Activated T-helper 1 cell treated with anti-CD3 and anti-CD28 coated beads, Interleukin-12 subunit alpha, Interleukin-12 subunit beta, Interleukin-2, Interleukin-4 antibody, amounts not matched to agents 30 ng/mL and 10 ng/mL and 1 ng/mL, durations not matched to agents 14 hours and 24 hours and 36 hours (primary cell): ENCODE results near the gene ZSWIM5. TPM values are rescaled to one million over a fixed set of nuclear protein-coding genes. Genes with fewer than 3 reads are reported as not detected.
"Not testable (repeated sequence)": the region's sequence is repeated elsewhere in the genome, so short reads cannot be mapped to it uniquely, and the experiment has no call there.

ENCODE experiments used
- DNase-seq: peaks from one replicate; pipeline ENCODE4 v3.0.0; 2021; ENCODE audit warnings: low spot score
- H3K27ac Mint-ChIP-seq: one replicate; pipeline ENCODE4 v1.8.0; 2021; ENCODE audit warnings: mild to moderate bottlenecking, mixed read lengths
- H3K27me3 Mint-ChIP-seq: one replicate; pipeline ENCODE4 v1.8.0; 2022; ENCODE audit warnings: mild to moderate bottlenecking, moderate library complexity, mixed read lengths; ENCODE audit not compliant: insufficient read depth
- H3K36me3 Mint-ChIP-seq: one replicate; pipeline ENCODE4 v1.8.0; 2021; ENCODE audit warnings: low read depth, mixed read lengths
- H3K4me1 Mint-ChIP-seq: one replicate; pipeline ENCODE4 v1.8.0; 2021; ENCODE audit warnings: low read depth, mixed read lengths
- H3K4me3 Mint-ChIP-seq: one replicate; pipeline ENCODE4 v1.8.0; 2021; ENCODE audit warnings: mild to moderate bottlenecking, moderate library complexity, mixed read lengths
- H3K9me3 Mint-ChIP-seq: one replicate; pipeline ENCODE4 v1.8.0; 2021; ENCODE audit warnings: mixed read lengths
- intact Hi-C: fragments of 100-400 bp; cut with micrococcal nuclease; formaldehyde crosslinking; loops from one replicate; pipeline ENCODE4 v1.15.1; 2024
- total RNA-seq: library from RNA; stranded (reverse); gene quantifications from 2 replicates; pipeline ENCODE4 v1.2.3, GENCODE V29; 2022

Gene ZSWIM5
- total RNA-seq, 1 donor from 2014 or later = 0.10 TPM

DNA sequence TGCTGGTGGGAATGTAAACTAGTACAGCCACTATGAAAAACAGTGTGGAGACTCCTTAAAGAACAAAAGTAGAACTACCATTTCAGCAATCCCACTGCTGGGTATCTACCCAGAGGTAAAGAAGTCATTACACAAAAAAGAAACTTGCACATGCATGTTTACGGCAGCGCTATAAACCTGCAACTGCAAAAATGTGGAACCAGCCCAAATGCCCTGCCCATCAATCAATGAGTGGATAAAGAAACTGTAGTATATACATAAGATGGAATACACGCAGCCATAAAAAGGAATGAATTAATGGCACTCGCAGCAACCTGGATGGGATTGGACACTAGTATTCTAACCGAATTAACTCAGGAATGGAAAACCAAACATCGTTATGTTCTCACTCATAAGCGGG, 51.0 kb downstream of the ZSWIM5 start:
- peaks cover 3% of the 10 kb centered on the region for H3K27me3 Mint-ChIP-seq
- intact Hi-C loops = no loop called here
- H3K36me3 Mint-ChIP-seq = no peaks in the 10 kb centered on the region
- no peaks in the 10 kb centered on the region for H3K4me1 Mint-ChIP-seq
- DNase-seq = no peak
- H3K27ac Mint-ChIP-seq = no peak overlapping the region
- no peaks in the 10 kb centered on the region for H3K9me3 Mint-ChIP-seq
- H3K4me3 Mint-ChIP-seq = no peak overlapping the region

DNA sequence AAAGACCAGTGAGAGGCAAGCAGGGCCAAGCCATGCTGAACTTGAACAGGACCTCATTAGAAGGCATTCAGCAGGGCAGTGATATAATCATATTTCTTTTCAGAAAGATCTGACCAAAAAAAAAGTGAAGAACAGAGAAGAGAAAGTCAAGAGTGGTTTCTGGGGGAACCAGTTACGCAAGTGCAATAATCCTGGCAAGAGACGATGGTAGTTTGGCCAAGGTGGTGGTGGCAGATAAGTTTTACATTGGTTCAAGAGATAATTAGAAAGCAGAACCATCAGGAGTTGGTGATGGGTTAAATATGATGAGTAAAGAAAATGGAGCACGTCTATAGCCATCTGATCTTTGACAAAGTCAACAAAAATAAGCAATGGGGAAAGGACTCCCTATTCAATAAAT, 54.3 kb downstream of the ZSWIM5 start:
- Mint-ChIP-seq H3K4me1 (no peaks in the 10 kb centered on the region), H3K27me3 (peaks cover 5% of the 10 kb centered on the region), H3K27ac (no peak overlapping the region), H3K36me3 (no peaks in the 10 kb centered on the region), H3K9me3 (no peaks in the 10 kb centered on the region), H3K4me3 (no peak overlapping the region)
- intact Hi-C loops = no loop called here
- DNase-seq = no peak

DNA sequence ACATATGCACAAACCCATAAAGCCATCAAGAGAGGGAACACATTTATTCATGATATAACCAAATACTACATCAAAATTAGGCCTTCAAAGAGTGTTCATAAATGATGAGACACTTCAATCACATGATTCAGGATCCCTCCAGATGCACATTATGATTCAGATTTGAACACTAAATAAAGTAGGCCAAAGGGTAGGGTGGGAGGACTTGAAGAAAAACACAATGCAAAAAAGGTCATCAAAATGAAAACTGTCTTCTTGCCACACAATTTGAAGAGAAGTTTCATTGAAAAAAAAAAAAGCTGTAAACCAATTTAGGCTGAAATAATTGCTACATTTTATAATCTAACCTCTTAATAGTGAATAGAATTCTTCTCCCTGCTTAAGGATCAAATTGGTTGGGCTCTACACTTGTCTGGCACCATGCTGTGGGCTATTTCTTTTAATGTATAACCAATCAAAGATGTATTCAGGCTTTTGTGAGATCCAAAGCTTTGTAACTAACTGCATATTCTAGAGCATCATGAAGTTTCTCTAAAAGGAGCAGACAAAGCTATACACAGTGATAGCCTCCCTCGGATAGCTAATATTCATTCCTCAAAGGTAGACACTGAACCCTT, 58.1 kb downstream of the ZSWIM5 start:
- intact Hi-C loops = no loop called here
- Mint-ChIP-seq H3K27ac (no peak overlapping the region), H3K27me3 (peaks cover 2% of the 10 kb centered on the region), H3K4me1 (no peaks in the 10 kb centered on the region), H3K4me3 (no peak overlapping the region), H3K36me3 (no peaks in the 10 kb centered on the region), H3K9me3 (no peaks in the 10 kb centered on the region)
- DNase-seq = no peak

DNA sequence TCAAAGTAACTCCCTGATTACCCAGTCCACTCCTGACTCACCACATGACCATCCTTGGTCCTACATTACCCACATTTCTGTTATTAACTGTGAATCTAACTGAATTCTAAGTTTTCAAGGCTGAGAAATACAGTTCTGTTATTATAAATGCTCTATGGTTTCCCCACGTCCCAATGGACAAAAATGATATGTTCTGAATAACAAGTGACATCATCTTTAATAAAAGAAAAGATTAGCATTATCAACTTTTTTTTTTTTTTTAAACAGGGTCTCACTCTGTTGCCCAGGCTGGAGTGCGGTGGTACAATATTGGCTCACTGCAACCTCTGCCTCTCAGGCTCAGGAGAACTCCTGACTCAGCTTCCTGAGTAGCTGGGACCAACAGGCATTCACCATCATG, 59.6 kb downstream of the ZSWIM5 start:
- DNase-seq = no peak
- intact Hi-C loops = no loop called here
- no peak overlapping the region for H3K4me3 Mint-ChIP-seq
- no peaks in the 10 kb centered on the region for H3K4me1 Mint-ChIP-seq
- peaks cover 2% of the 10 kb centered on the region for H3K27me3 Mint-ChIP-seq
- no peak overlapping the region for H3K27ac Mint-ChIP-seq
- H3K36me3 Mint-ChIP-seq = no peaks in the 10 kb centered on the region
- H3K9me3 Mint-ChIP-seq = no peaks in the 10 kb centered on the region

DNA sequence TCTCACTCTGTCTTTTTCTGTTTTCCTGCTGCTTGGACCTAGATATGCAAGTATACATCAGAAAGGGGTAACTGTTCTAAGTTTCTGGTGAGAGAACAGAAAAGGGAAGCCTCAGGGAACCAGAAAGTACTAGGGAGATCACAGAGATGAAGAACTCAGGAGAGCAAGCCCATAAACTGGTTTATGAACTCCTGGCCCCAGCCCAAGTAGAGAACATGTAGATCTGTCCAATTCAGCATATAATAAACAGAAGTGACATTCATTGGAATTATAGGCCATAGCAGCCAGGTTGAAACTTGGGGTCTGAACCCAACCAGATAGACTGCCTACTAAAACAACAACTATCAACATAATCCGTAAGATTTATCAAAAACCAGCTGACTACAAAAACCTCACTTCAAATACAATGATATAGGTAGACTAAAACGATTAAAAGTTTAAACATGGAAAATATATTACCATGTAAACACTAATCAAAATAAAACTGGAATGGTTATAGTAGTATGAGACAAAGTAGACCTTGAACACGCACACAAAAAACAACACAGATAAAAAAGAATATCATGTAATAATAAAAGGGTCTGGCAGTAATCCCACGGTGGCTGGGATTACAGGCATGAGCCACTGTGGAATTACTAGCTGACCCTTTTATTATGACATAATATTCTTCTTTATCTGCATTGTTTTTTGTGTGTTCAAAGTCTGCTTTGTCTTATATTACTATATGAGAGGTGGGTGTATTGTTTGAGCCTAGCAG, 65.0 kb downstream of the ZSWIM5 start:
- Mint-ChIP-seq H3K27ac (no peak overlapping the region), H3K4me1 (no peaks in the 10 kb centered on the region), H3K27me3 (no peaks in the 10 kb centered on the region), H3K4me3 (no peak overlapping the region), H3K36me3 (no peaks in the 10 kb centered on the region), H3K9me3 (no peaks in the 10 kb centered on the region)
- no peak for DNase-seq
- intact Hi-C loops = no loop called here

DNA sequence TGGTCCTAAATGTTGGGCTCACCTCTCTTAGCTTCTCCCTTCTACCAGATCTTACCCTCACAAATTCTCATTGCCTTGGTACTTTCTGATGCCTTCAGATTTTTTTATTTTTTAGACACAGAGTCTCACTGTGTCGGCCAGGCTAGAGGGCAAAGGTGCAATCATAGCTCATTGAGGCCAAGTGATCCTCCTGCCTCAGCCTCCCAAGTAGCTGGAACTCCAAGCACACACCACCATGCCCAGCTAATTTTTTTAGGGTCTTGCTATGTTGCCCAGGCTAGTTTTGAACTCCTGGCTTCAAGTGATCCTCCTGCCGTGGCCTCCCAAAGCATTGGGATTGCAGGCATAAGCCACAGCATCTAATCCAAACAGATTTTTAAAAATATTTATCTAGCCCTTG, 69.4 kb downstream of the ZSWIM5 start:
- H3K36me3 Mint-ChIP-seq = no peaks in the 10 kb centered on the region
- H3K27ac Mint-ChIP-seq = no peak overlapping the region
- intact Hi-C loops = no loop called here
- no peaks in the 10 kb centered on the region for H3K4me1 Mint-ChIP-seq
- no peaks in the 10 kb centered on the region for H3K9me3 Mint-ChIP-seq
- H3K4me3 Mint-ChIP-seq = no peak overlapping the region
- no peaks in the 10 kb centered on the region for H3K27me3 Mint-ChIP-seq
- DNase-seq = no peak

DNA sequence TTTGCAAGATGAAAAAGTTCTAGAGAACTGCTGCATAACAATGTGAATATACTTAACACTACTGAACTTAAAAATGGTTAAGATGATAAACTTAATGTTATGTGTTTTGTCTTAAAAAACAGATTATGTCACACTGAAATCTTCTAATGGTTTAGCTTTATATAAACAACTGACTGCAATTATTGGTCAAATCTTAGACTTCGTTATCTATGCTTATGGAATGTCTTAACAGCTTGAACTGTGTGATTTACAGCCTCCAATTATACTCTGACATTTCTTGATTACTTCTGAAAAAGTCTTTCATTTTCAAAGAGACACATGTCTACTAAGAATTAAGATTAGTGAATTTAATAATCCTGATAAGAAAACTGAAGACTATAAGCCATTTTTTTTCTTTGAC, 71.1 kb downstream of the ZSWIM5 start:
- no peak overlapping the region for H3K27ac Mint-ChIP-seq
- no peaks in the 10 kb centered on the region for H3K9me3 Mint-ChIP-seq
- no peak overlapping the region for H3K4me3 Mint-ChIP-seq
- H3K27me3 Mint-ChIP-seq = no peaks in the 10 kb centered on the region
- no peaks in the 10 kb centered on the region for H3K36me3 Mint-ChIP-seq
- DNase-seq = no peak
- H3K4me1 Mint-ChIP-seq = no peaks in the 10 kb centered on the region
- intact Hi-C loops = no loop called here

DNA sequence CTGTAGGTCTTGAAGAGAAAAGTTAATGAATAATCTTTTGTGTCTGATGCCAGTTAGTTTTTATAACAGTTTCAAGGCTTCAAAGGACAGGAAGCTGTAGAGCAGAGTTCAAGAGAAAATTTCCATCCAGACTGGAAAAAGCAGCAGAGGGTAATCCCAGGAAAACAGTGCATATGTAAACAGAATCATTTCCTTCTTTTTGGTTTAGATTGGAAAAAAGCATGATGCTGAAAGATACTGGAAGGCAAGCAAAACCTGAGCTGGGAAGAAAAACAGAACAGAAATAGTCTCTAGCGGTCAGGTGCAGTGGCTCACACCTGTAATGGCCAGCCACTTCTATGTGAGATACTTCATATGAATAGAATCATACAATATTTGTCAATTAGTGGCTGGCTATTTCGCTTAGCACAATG, 71.9 kb downstream of the ZSWIM5 start:
- Mint-ChIP-seq H3K4me3 (no peak overlapping the region), H3K27ac (no peak overlapping the region), H3K9me3 (no peaks in the 10 kb centered on the region), H3K27me3 (no peaks in the 10 kb centered on the region), H3K36me3 (no peaks in the 10 kb centered on the region), H3K4me1 (no peaks in the 10 kb centered on the region)
- intact Hi-C loops = no loop called here
- DNase-seq = no peak

DNA sequence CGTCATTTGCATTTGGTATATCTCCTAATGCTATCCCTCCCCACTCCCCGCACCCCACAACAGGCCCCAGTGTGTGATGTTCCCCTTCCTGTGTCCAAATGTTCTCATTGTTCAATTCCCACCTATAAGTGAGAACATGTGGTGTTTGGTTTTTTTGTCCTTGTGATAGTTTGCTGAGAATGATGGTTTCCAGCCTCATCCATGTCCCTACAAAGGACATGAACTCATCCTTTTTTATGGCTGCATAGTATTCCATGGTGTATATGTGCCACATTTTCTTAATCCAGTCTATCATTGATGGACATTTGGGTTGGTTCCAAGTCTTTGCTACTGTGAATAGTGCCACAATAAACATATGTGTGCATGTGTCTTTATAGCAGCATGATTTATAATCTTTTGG, 73.7 kb downstream of the ZSWIM5 start:
- intact Hi-C loops = not testable (repeated sequence)

DNA sequence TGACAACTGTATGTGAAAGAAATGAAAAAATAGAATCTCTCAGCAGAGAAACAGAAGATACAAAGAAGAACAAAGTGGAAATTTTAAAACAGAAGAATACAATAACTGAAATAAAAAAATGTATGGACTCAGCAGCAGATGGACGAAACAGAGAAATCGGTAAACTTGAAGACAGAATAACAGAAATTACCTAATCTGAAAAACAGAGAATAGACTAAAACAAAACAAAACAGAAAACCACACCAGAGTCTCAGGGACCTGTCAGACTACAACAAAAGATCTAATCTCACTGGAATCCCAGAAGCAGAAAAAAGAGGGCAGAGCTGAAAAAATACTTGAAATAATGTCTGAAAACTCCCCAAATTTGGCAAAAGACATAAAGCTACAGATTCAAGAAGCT, 83.0 kb downstream of the ZSWIM5 start:
- intact Hi-C loops = no loop called here
- DNase-seq = no peak

More for the DNA sequence above, 73.7 kb downstream of the ZSWIM5 start:
- H3K27me3 Mint-ChIP-seq, H3K36me3 Mint-ChIP-seq, H3K4me1 Mint-ChIP-seq, H3K9me3 Mint-ChIP-seq, H3K4me3 Mint-ChIP-seq, H3K27ac Mint-ChIP-seq, DNase-seq: not testable (repeated sequence)

DNA sequence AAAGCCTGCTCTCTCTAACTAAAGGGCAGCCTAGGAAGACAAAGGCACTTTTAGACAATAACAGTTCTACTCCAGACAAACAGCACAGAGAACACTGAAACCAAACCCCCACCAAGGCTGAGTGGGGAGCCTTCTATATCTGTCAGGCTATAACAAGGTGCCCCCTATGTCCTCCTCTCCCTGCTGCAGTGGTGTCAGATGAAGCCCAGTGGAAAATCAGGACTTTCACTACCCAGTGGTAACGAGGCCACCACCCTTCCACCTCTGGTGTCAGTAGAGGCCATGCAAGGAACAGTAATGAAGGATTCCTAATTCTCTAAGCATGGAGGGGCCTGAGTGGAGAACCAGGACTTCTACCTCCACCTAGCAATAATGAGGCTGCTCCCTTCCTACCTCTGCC, 83.7 kb downstream of the ZSWIM5 start:
- intact Hi-C loops = no loop called here
- H3K4me3 Mint-ChIP-seq = no peak overlapping the region
- H3K9me3 Mint-ChIP-seq = no peaks in the 10 kb centered on the region
- peaks cover 2% of the 10 kb centered on the region for H3K27me3 Mint-ChIP-seq
- no peak overlapping the region for H3K27ac Mint-ChIP-seq
- no peaks in the 10 kb centered on the region for H3K4me1 Mint-ChIP-seq
- no peak for DNase-seq
- no peaks in the 10 kb centered on the region for H3K36me3 Mint-ChIP-seq

More for the DNA sequence above, 83.0 kb downstream of the ZSWIM5 start:
- no peak overlapping the region for H3K27ac Mint-ChIP-seq
- H3K4me1 Mint-ChIP-seq = no peaks in the 10 kb centered on the region
- H3K27me3 Mint-ChIP-seq = peaks cover 2% of the 10 kb centered on the region
- no peak overlapping the region for H3K4me3 Mint-ChIP-seq
- no peaks in the 10 kb centered on the region for H3K9me3 Mint-ChIP-seq
- H3K36me3 Mint-ChIP-seq = no peaks in the 10 kb centered on the region

DNA sequence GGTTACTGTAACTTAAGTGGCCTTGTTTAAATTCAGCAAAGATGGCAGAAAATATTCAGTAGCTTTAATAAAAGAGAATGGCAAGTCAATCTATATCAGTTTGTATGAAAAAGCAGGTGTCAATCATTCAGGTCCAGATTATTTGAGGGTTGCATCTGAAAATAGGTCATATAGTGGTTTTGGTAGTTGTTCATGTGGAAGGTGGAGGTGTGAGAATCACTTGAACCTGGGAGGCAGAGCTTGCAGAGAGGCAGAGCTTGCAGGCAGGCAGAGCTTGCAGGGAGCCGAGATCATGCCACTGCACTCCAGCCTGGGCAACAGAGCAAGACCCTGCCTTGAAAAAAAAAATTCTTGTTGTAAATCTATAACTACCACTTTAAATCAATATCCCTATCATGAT, 88.6 kb downstream of the ZSWIM5 start:
- Mint-ChIP-seq H3K4me3 (no peak overlapping the region), H3K4me1 (peaks cover 10% of the 10 kb centered on the region), H3K9me3 (no peaks in the 10 kb centered on the region), H3K27me3 (peaks cover 2% of the 10 kb centered on the region), H3K36me3 (no peaks in the 10 kb centered on the region), H3K27ac (no peak overlapping the region)
- intact Hi-C loops = no loop called here
- DNase-seq = no peak

DNA sequence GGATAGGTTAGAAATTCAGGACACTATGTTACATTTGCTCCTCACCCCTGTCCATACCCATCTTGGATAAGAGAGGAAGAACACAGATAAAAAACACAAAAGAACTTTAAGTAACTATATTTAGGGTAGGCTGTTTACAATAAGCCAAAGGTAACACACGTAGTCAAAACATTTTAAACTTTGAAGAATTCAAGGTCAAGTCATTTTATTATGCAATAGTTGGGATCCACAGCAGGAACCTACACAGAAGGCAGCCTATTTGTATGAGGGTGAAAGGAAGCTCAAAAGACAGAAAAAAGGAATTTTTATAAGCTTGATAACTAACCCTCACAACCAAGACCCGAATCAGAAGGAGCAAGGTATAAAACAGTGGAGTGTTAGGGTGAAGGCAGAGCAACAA, 89.6 kb downstream of the ZSWIM5 start:
- Mint-ChIP-seq H3K4me3 (no peak overlapping the region), H3K9me3 (no peaks in the 10 kb centered on the region), H3K4me1 (peaks cover 10% of the 10 kb centered on the region), H3K27ac (no peak overlapping the region), H3K27me3 (peaks cover 2% of the 10 kb centered on the region), H3K36me3 (no peaks in the 10 kb centered on the region)
- intact Hi-C loops = no loop called here
- DNase-seq = no peak
